Endothelial cell (in vitro differentiated cells): ENCODE results near the gene COL5A2. TPM values are rescaled to one million over a fixed set of nuclear protein-coding genes. Genes with fewer than 3 reads are reported as not detected.

Experiments used
- DNase-seq: peaks from one replicate; pipeline ENCODE4 v3.0.0; 2021; ENCODE audit warnings: low spot score
- H3K27ac Mint-ChIP-seq: one replicate; pipeline ENCODE4 v1.8.0; 2021; ENCODE audit warnings: mixed read lengths, inconsistent platforms; ENCODE audit not compliant: unreplicated experiment
- H3K27me3 Mint-ChIP-seq: one replicate; pipeline ENCODE4 v1.8.0; 2021; ENCODE audit warnings: mild to moderate bottlenecking, moderate library complexity, mixed read lengths, inconsistent platforms; ENCODE audit not compliant: unreplicated experiment
- H3K36me3 Mint-ChIP-seq: one replicate; pipeline ENCODE4 v1.8.0; 2021; ENCODE audit warnings: mild to moderate bottlenecking, low read depth, mixed read lengths, inconsistent platforms; ENCODE audit not compliant: unreplicated experiment
- H3K4me1 Mint-ChIP-seq: one replicate; pipeline ENCODE4 v1.8.0; 2021; ENCODE audit warnings: mild to moderate bottlenecking, mixed read lengths, inconsistent platforms; ENCODE audit not compliant: unreplicated experiment
- H3K4me3 Mint-ChIP-seq: one replicate; pipeline ENCODE4 v1.8.0; 2021; ENCODE audit warnings: mild to moderate bottlenecking, mixed read lengths, inconsistent platforms; ENCODE audit not compliant: unreplicated experiment
- H3K9me3 Mint-ChIP-seq: one replicate; pipeline ENCODE4 v1.8.0; 2021; ENCODE audit warnings: mixed read lengths, inconsistent platforms; ENCODE audit not compliant: unreplicated experiment
- CTCF ChIP-seq: fragments of 200-600 bp; sonication (generic); IDR thresholded peaks from one replicate; pipeline ENCODE4 v1.5.0; 2021; ENCODE audit warnings: antibody characterized with exemption; ENCODE audit not compliant: unreplicated experiment
- total RNA-seq: library from RNA; stranded (reverse); fragmentation: NEBNext Ultra II Directional; extraction: Animal tissue kit (Norgen Biotek cat#: 25700); gene quantifications from one replicate; pipeline ENCODE4 v1.2.1, GENCODE V29; 2021; ENCODE audit not compliant: unreplicated experiment

COL5A2 gene
- total RNA-seq, 1 donor from 2014 or later = 243 TPM

- H3K36me3 Mint-ChIP-seq = no peaks in the 10 kb centered on the region
- no peaks in the 10 kb centered on the region for H3K9me3 Mint-ChIP-seq
- TF ChIP-seq CTCF = no peak
- DNase-seq = no peak
- H3K27ac Mint-ChIP-seq = no peak overlapping the region
- no peaks in the 10 kb centered on the region for H3K27me3 Mint-ChIP-seq
- H3K4me3 Mint-ChIP-seq = no peak overlapping the region
- H3K4me1 Mint-ChIP-seq = no peaks in the 10 kb centered on the region
Measured at GRCh38 chr2:189165656-189166380, 13.7 kb downstream of the COL5A2 start.

- Mint-ChIP-seq H3K9me3 (no peaks in the 10 kb centered on the region), H3K27me3 (no peaks in the 10 kb centered on the region), H3K4me3 (no peak overlapping the region), H3K27ac (no peak overlapping the region), H3K4me1 (no peaks in the 10 kb centered on the region), H3K36me3 (no peaks in the 10 kb centered on the region)
- no peak for DNase-seq
- TF ChIP-seq CTCF = no peak
Measured at GRCh38 chr2:189164746-189165145, 14.8 kb downstream of the COL5A2 start.

- Mint-ChIP-seq H3K4me3 (no peak overlapping the region), H3K27ac (no peak overlapping the region), H3K27me3 (no peaks in the 10 kb centered on the region), H3K4me1 (no peaks in the 10 kb centered on the region), H3K9me3 (no peaks in the 10 kb centered on the region), H3K36me3 (no peaks in the 10 kb centered on the region)
- DNase-seq = no peak
- TF ChIP-seq CTCF = no peak
Measured at GRCh38 chr2:189163889-189164288, 15.7 kb downstream of the COL5A2 start.

- Mint-ChIP-seq H3K27ac (no peak overlapping the region), H3K4me3 (no peak overlapping the region), H3K36me3 (no peaks in the 10 kb centered on the region), H3K4me1 (no peaks in the 10 kb centered on the region), H3K27me3 (no peaks in the 10 kb centered on the region), H3K9me3 (no peaks in the 10 kb centered on the region)
- DNase-seq = no peak
- no peak for TF ChIP-seq CTCF
Measured at GRCh38 chr2:189162566-189162965, 17.0 kb downstream of the COL5A2 start.

- H3K4me1 Mint-ChIP-seq = no peaks in the 10 kb centered on the region
- no peak overlapping the region for H3K27ac Mint-ChIP-seq
- no peak for DNase-seq
- no peaks in the 10 kb centered on the region for H3K9me3 Mint-ChIP-seq
- no peak overlapping the region for H3K4me3 Mint-ChIP-seq
- H3K27me3 Mint-ChIP-seq = no peaks in the 10 kb centered on the region
- no peaks in the 10 kb centered on the region for H3K36me3 Mint-ChIP-seq
- TF ChIP-seq CTCF = no peak
Measured at GRCh38 chr2:189161894-189162293, 17.7 kb downstream of the COL5A2 start.
